ENCODE measurements around the gene CAVIN1.

The CAVIN1 gene, protein sequence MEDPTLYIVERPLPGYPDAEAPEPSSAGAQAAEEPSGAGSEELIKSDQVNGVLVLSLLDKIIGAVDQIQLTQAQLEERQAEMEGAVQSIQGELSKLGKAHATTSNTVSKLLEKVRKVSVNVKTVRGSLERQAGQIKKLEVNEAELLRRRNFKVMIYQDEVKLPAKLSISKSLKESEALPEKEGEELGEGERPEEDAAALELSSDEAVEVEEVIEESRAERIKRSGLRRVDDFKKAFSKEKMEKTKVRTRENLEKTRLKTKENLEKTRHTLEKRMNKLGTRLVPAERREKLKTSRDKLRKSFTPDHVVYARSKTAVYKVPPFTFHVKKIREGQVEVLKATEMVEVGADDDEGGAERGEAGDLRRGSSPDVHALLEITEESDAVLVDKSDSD
- long read RNA-seq, result 0 reads

DNA sequence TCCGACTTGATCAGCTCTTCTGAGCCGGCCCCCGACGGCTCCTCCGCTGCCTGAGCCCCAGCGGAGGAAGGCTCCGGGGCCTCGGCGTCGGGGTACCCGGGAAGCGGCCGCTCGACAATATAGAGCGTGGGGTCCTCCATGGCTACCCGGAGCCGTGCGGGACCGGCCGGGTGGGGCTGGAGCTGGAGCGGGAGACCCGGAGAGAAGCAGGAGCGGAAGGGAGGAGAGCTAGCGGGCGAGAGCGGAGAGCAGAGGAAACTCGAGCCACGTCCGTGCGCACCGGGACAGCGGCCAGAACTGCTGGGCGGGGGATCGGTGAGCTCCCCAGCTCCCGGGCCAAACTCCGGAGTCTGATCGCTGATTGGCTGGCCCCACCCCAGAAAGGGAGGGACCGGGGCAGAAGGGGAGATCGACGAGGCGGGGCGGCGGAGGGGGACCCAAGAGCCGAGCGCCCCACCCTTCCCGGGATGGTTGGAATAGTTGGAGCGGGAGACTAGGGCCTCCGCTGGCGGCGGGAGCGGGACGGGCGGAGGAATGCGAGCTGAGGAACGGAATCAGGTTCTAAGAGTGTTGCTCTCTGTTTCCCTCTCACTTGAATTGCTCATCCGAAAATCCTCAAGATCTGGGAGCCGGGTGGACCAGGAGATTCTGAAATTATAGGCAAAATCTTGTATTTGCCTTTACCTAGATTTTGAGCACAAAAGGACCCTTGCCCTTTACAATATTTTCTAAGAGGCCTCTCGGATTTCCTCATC is at the start of gene CAVIN1:
TSS of gene CAVIN1 (minus strand) at position 299 of the 755 bp plus-strand sequence. CDS start at position 140, 159 bp downstream.
- no peak for DNase-seq (ENCODE audit: low read depth in 1 of 2, low spot score in 1 of 2)
- peaks cover 46% of the 10 kb centered on the region for H3K27me3 ChIP-seq (ENCODE audit: insufficient read depth, poor library complexity, severe bottlenecking)
- H3K27ac ChIP-seq (replicated peaks), result no peak within 1 kb of the TSS
- H3K4me3 ChIP-seq (replicated peaks; ENCODE audit: insufficient read depth, low read length), result no peak within 1 kb of the TSS
- no peak for TF ChIP-seq REST (IDR thresholded peaks at IDR 0.05; ENCODE audit: insufficient replicate concordance, low read depth)
- TF ChIP-seq POLR2AphosphoS5 (IDR thresholded peaks at IDR 0.05; ENCODE audit: low read depth), result no peak
- TF ChIP-seq SPI1 (IDR thresholded peaks at IDR 0.05; ENCODE audit: borderline replicate concordance, low read depth), result no peak
- TF ChIP-seq CTCF (IDR thresholded peaks at IDR 0.05; ENCODE audit: insufficient read depth, low read length), result no peak
- TF ChIP-seq GABPA (IDR thresholded peaks at IDR 0.05; ENCODE audit: low read depth), result no peak

DNA sequence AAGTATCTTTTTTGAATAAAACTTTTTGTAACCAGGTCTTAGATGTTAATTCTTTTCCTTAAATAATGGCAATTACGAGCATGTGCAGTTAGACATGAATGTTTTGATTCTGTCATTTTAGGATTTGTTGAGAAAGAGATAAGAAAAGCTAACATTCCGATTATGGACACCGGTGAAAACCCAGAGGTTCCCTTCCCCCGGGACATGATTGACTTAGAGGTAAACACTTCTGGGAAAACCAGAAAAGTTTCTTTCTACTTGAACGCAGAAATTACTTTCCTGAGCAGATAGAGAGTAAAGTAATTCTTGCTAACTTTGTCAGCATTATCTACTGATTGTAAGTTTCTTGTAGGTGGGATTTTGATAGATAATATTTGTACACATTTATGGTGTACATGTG is 44.8 kb upstream of the CAVIN1 start:
- no peak for TF ChIP-seq POLR2AphosphoS5 (IDR thresholded peaks at IDR 0.05; ENCODE audit: low read depth)
- TF ChIP-seq GABPA (IDR thresholded peaks at IDR 0.05; ENCODE audit: low read depth), result no peak
- TF ChIP-seq SPI1 (IDR thresholded peaks at IDR 0.05; ENCODE audit: borderline replicate concordance, low read depth), result no peak
- TF ChIP-seq REST (IDR thresholded peaks at IDR 0.05; ENCODE audit: insufficient replicate concordance, low read depth), result no peak
- TF ChIP-seq CTCF (IDR thresholded peaks at IDR 0.05; ENCODE audit: insufficient read depth, low read length), result no peak
- Histone ChIP-seq H3K27ac (replicated peaks) (no peak overlapping the region), H3K4me3 (replicated peaks; ENCODE audit: insufficient read depth, low read length) (no peak overlapping the region), H3K27me3 (ENCODE audit: insufficient read depth, poor library complexity, severe bottlenecking) (no peaks in the 10 kb centered on the region)
- DNase-seq (ENCODE audit: low read depth in 1 of 2, low spot score in 1 of 2), result no peak

DNA sequence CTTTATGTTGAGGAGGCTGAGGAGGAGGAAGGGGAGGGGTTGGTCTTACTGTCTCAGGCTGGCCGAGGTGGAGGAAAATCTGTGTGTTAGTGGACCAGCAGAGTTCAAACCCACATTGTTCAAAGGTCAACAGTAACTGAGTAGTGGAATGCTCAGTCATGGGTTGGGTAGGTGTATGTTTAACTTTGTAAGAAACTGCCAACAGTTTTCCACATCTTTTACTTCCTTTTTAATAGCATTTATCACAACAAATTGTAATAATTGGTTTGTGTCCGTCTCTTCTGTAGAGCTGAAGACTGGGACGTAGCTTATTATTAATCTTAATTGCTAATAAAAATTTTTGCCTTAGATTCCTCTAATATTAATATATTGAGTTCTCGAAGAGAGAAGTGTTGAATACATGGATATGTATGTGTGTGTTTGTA is 40.9 kb upstream of the CAVIN1 start:
- H3K27ac ChIP-seq (replicated peaks), result no peak overlapping the region

GRCh38 chr17:42460371-42460770 is 37.3 kb upstream of the CAVIN1 start:
- no peak for DNase-seq (ENCODE audit: low read depth in 1 of 2, low spot score in 1 of 2)
- Histone ChIP-seq H3K27me3 (ENCODE audit: insufficient read depth, poor library complexity, severe bottlenecking) (no peaks in the 10 kb centered on the region), H3K27ac (replicated peaks) (no peak overlapping the region; the same call in 1 of the 2 replicates), H3K4me3 (replicated peaks; ENCODE audit: insufficient read depth, low read length) (no peak overlapping the region)
- TF ChIP-seq SPI1 (IDR thresholded peaks at IDR 0.05; ENCODE audit: borderline replicate concordance, low read depth), result no peak
- TF ChIP-seq POLR2AphosphoS5 (IDR thresholded peaks at IDR 0.05; ENCODE audit: low read depth), result no peak
- no peak for TF ChIP-seq REST (IDR thresholded peaks at IDR 0.05; ENCODE audit: insufficient replicate concordance, low read depth)
- TF ChIP-seq GABPA (IDR thresholded peaks at IDR 0.05; ENCODE audit: low read depth), result no peak
- no peak for TF ChIP-seq CTCF (IDR thresholded peaks at IDR 0.05; ENCODE audit: insufficient read depth, low read length)

More for the DNA sequence above, 40.9 kb upstream of the CAVIN1 start:
- Histone ChIP-seq H3K27me3 (ENCODE audit: insufficient read depth, poor library complexity, severe bottlenecking) (no peaks in the 10 kb centered on the region), H3K4me3 (replicated peaks; ENCODE audit: insufficient read depth, low read length) (no peak overlapping the region)
- no peak for DNase-seq (ENCODE audit: low read depth in 1 of 2, low spot score in 1 of 2)
- TF ChIP-seq SPI1 (IDR thresholded peaks at IDR 0.05; ENCODE audit: borderline replicate concordance, low read depth) (no peak), POLR2AphosphoS5 (IDR thresholded peaks at IDR 0.05; ENCODE audit: low read depth) (no peak)

Measured in HL-60 (cell line).